T-helper 1 cell treated with Interleukin-12 subunit alpha and Interleukin-12 subunit beta and Interleukin-4 antibody, amounts not matched to agents 30 ng/mL and 1 ng/mL, for 36 hours (primary cell): Measurements from ENCODE around the gene RNF7. TPM values are rescaled to one million over a fixed set of nuclear protein-coding genes. Genes with fewer than 3 reads are reported as not detected.
"Not testable (repeated sequence)": the region's sequence is repeated elsewhere in the genome, so short reads cannot be mapped to it uniquely, and the experiment has no call there.

Source experiments
- intact Hi-C: fragments of 100-400 bp; cut with micrococcal nuclease; formaldehyde crosslinking; loops from one replicate; pipeline ENCODE4 v1.15.1; 2024
- total RNA-seq: library from RNA; stranded (reverse); gene quantifications from 2 replicates; pipeline ENCODE4 v1.2.3, GENCODE V29; 2022

The RNF7 gene
- total RNA-seq, 1 donor from 2014 or later = 63.8 TPM

DNA sequence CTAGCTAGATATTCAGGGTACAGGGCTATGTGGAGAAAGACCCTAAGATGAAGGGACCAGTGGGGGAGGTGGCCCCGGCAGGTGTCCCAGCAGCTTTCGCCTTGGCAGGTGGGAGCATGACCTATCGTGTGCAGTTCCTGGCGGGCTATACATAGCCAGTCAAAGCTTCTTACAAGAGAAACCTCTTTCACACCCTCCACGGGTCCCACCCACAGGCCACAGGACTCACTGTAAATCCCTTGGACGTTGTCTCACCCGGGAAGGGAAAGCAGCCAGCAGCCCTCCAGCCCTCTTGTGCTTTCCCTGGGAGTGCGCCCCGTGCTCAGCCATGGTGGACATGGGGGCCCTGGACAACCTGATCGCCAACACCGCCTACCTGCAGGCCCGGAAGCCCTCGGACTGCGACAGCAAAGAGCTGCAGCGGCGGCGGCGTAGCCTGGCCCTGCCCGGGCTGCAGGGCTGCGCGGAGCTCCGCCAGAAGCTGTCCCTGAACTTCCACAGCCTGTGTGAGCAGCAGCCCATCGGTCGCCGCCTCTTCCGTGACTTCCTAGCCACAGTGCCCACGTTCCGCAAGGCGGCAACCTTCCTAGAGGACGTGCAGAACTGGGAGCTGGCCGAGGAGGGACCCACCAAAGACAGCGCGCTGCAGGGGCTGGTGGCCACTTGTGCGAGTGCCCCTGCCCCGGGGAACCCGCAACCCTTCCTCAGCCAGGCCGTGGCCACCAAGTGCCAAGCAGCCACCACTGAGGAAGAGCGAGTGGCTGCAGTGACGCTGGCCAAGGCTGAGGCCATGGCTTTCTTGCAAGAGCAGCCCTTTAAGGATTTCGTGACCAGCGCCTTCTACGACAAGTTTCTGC, 40.1 kb downstream of the RNF7 start:
- intact Hi-C loops = no loop called here

DNA sequence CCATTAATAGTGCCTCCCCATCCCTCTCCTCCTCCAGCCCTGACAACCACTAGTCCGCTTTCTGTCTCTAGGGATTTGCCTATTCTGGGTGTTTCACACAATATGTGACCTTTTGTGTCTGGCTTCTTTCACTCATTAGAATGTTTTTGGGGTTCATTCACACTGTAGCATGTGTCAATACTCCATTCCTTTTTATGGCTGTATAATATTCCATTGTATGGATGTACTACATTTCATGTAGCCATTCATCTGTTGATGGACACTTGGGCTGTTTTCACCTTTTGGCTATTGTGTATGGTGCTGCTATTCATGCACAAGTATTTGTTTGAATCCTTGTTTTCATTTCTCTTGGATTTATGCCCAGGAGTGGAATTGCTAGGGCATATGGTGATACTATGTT, 41.6 kb downstream of the RNF7 start:
- intact Hi-C loops = no loop called here

DNA sequence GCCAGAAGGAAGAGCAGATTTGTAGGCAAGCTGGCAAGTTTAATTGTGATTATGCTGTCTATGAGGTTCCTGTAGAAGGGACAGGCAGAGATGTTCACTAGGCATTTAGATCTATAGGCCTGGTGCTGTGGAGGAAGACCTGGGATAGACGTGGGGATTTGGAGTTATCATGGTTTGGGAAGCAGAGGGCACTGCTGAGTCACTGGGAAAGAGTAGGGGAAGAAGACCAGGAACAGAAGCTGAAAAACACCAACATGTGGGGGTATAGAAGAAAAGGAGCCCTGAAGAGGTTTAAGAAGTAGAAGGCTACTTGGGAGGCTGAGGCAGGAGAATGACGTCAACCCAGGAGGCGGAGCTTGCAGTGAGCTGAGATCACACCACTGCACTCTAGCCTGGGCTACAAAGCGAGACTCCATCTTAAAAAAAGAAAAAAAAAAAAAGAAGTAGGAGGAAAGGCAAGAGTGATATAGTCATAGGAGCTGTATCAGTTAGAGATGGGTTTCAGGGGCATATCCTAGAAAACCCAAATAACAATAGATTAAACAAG, 44.4 kb downstream of the RNF7 start:
- intact Hi-C loops = no loop called here

DNA sequence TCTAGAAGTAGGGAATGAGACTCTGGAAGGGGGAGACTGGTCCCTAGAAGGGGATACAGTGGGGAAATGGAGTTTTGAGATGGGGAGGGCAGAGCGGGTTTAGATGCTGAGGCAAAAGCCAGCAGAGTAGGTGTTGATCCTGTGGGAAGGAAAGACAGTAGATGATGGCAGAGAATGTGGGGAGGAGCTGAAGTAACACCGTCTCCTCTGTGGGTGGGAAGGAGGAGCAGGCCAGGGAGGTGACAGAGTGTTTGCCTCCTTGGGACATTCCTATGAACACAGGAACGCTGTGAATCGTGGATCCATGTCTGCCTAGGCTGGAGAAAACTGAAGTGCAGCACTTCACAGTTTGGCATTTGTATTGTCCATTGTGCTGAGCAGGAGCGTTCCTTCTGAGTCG, 45.5 kb downstream of the RNF7 start:
- intact Hi-C loops = no loop called here

DNA sequence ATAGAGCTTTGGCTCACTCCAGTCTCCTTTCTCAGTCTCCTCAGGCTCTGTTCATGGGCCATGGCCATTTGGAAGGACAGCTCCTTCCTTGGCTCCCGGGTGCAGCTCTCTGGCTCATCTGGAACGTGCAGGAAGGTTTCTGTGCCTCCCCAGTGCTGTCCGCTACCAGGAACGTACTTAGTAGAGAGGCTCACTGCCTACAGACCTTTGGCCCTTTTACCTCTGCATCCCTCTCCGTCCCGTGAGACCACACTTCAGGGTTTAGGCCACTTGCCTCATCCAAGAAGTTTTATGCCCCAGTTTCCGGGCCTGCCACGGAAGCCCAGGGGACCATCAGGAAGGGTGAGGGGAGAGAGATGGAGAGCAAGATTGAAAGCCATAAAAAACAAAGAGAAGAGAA, 46.0 kb downstream of the RNF7 start:
- intact Hi-C loops = no loop called here

DNA sequence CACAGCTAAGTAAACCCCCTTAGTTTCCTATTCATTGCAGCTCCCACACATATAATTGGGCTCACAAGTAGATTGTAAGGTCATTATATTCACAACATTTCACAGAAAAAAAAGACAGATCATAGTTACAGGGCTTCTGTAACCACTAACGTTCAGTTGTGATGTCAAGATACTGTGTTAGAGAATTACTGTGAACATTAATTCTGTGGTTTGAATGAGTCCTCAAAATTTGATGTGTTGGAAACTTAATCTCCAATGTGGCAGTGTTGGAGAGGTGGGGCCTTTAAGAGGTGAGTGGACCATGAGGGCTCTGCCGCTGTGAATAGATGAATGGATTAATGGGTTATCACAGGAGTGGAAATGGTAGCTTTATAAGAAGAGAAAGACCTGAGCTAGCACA, 46.4 kb downstream of the RNF7 start:
- intact Hi-C loops = no loop called here

DNA sequence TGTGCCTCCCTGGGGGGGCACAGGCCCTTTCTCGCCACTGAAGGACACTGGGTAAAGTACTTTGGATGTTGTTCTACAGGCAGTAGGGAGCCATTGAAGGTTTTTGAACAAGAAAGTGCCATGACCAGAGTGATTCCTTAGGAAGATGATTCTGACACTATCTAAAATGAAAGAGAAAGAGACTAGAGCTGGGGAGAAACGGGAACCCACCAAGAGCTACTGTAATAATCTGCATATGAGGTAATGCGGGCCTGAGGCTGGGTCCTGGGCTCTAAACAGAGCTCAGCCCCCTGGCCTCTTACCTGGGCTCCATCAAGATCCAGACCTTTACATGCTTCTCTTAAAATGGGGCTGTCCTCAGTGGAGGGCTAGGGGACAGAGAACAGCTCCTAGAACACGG, 50.1 kb downstream of the RNF7 start:
- intact Hi-C loops = no loop called here

DNA sequence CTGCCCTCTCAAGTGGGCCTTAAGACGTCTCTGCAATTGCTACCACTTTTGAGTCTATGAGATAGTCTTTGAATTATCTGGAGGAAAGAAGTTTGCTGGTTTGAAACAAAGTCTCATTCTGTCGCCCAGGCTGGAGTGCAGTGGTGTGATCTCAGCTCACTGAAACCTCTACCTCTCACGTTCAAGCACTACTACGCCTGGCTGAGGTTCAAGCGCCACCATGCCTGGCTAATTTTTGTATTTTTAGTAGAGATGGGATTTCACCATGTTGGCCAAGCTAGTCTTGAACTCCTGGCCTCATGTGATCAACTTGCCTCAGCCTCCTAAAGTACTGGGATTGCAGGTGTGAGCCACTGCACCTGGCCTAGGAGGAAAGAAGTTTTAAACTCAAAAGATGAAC, 50.7 kb downstream of the RNF7 start:
- intact Hi-C loops = not testable (repeated sequence)

DNA sequence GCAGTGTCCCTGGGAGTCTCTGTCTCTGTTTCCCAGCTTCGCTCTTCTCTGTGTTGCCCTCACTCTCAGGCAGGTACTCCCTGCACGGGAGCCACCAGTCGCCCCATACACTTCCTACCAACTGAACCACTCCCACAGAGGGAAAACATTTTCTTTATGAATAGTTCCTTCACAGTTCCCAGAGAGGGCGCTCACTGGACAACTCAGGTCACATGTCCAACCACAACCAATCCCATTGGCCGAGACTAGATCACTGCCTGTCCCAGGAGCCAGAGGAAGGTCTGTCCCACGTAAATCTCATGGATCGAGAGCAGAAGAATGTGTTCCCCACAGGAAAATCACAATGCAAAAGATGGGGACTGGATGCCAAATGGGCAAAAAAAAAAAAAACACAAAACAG, 51.2 kb downstream of the RNF7 start:
- intact Hi-C loops = no loop called here

DNA sequence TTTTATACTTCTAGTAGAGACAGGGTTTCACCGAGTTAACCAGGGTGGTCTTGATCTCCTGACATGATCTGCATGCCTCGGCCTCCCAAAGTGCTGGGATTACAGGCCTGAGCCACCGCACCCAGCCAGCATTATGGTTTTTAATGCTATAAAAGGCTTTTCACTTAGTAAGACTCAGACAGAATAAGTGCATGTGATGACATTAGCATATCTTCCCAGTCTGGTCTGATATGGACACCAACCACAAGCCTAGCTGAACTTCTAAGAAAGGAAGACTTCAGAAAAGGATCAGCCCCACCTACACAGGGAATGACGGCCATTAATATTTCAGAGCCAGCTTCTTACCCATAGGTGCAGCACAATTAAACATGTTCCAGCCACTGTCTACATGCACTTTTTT, 52.1 kb downstream of the RNF7 start:
- intact Hi-C loops = no loop called here

DNA sequence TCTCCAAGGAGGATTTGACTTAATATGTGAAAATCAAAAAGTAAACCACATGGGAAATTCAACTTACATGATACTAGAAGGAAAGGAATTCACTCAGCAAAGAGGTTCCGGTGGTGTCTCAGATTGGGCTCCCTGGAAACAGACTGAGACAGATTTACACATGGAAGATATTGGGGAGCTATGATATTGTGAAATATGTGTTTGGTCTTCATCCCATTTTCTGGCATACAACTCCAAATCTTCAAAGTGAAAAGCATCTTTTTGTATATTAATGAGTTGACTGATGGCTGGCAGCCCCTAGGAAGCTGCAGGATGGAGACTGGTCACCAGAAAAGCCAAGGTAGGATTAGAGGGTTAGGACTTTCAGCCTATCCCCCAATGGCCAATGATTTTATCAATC, 54.4 kb downstream of the RNF7 start:
- intact Hi-C loops = no loop called here

DNA sequence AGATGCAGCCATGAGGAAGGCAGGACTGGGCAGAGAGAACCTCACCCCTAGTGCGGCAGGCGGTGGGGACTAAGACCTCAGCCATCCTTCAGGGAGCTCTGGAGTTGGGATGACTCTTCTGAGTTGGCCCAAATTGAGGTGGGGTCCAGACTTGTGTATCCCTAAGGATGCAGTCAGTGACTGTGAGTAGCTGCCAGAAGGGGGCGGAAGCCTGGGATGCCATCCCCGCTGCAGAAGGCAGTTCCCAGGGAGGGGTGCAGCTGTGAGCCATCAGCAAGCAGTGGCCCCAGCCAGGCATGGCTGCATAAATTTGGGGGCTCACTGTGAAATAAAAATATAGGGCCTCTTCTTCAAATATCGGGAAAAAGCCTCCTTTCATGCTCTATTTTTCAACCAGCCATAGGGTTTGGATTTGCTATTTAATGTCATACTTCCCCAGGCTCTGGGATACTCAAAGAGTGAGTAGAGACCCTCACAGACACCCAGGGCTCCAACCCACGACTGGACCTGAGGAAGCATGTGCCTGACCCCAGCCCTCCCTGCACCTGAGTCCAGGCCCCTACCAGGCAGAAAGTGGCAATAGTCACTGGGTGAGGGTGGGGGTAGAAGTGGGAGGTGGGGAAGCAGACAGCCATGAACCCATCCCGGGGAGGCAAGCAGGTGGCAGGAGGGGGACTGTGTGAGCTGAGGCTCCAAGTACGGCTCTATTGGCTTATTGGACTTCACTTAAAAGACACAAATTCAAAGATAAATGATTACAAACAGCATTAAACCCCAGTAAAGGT, 55.6 kb downstream of the RNF7 start:
- intact Hi-C loops = no loop called here

DNA sequence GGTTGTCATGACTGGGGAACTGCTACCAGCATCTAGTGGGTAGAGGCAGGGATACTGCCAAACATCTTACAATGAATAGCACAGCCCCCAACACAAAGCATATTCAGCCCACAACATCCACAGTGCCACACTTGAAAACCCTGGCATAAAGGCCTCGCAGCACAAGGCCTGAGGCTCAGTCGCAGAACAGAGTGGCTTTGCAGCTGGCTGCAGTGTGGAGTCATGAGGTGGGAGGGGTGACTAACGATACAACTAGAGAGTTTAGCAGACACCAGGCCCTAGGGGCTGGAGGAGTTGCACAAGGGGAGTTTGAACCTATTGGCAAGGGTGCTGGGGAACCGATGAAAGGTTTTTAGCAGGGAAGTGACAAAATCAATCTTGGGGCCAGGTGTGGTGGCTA, 57.2 kb downstream of the RNF7 start:
- intact Hi-C loops = loop anchor here (5.0 kb wide), 5 partner anchors 352 to 853 kb away; partner anchors contain the start of genes PXYLP1, SLC25A36 and TFDP2

DNA sequence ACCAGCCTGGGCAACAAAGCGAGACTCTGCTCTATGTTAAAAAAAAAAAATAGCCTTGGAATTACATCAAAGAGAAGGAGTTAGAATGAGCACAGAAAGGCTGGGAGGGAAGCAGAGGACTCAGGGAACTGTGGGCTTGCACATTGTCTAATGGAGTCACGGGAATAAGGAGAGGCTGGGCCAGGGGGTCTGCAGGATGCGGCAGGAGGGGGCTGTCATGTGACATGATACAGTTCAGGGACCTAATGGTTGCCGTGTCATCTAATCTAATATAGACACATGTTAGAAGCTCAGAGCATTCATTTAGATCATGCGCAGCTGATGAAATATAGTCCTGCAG, 57.6 kb downstream of the RNF7 start:
- intact Hi-C loops = loop anchor here (1.0 to 5.0 kb wide), 11 partner anchors 57 to 853 kb away; partner anchors contain the start of genes ATP1B3, PXYLP1, RNF7 and SLC25A36

DNA sequence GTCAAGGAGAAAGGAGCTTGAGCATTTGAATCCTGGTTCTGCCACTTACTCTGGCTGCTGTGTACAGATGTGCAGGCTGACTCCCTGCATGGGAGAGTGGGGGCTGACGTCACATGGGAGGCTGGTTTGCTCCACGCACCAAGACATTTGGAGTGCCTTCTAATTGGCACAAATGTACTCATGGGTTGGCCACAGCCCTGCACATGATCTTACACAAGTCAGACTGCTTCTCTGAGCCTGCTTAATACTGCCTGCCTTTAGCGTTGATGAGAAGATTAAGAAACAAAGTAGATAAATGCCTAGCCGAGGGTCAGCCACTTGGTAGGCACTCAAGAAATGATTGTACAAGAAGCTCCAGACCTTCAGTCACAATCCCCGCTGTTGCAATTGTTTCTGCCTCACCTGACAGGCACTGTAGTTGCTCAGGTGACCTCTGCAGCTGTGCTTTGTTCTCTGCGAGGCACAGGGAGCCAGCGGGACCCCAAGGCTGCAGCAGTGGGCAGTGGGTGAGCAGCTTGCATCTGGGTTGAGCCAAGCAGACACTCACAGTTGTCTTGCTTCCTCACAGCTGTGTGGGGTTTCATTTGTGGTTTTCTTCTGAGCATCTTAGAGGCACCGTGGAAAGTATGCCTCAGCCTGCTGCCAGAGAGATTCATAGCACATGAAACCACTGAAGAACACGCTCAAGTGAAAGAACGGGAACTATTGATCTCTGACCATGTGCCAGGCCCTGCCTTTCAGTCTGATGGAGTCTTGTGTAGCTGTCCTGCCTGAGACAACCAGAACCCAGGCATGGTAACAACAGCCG, 58.2 kb downstream of the RNF7 start:
- intact Hi-C loops = loop anchor here (1.0 to 5.0 kb wide), 11 partner anchors 58 to 854 kb away; partner anchors contain the start of genes ATP1B3, PXYLP1, RNF7 and SLC25A36

Other genes with a start within 250 kb of the RNF7 start
- not detected in 2 replicates for gene GRK7, start 25.1 kb downstream of the RNF7 start, total RNA-seq
- 104 and 115 TPM in 2 replicates for gene ATP1B3, start 138.3 kb downstream of the RNF7 start, total RNA-seq